CD4-positive, alpha-beta T cell treated with Interferon alpha-2 for 1 hour (primary cell): ENCODE results near the gene MINDY1.

Experiments
- DNase-seq, 2 donors: peaks; one replicate each; pipeline ENCODE4 v3.0.0-alpha.2; 2020 to 2022

MINDY1 gene

DNA sequence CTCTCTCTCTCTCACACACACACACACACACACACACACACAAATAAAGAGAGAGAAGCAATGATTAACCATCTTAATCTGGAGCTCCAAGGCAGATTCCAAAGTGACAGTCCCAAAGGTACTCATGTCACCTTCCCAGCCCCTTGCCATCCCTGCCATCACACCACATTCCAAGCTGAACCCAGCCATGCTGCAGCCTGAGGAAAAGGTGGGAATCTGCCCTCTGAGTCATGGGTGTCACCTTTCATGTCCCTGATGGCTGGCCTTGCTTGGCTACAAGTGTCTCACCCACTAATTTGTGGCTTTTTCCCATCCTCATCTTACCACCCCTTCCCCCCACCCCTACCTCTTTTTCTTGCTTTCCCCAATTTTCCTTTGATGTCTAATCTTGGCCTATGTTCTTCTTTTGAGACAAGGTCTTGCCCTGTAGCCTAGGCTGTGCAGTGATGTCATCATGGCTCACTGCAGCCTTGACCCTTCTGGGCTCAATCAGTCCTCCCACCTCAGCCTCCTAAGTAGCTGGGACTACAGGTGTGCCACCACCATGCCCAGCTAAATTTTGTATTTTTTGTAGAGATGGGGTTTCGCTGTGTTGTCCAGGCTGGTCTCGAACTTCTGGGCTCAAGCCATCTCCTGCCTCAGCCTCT lies 21.4 kb downstream of the MINDY1 start:
- no peak for DNase-seq

DNA sequence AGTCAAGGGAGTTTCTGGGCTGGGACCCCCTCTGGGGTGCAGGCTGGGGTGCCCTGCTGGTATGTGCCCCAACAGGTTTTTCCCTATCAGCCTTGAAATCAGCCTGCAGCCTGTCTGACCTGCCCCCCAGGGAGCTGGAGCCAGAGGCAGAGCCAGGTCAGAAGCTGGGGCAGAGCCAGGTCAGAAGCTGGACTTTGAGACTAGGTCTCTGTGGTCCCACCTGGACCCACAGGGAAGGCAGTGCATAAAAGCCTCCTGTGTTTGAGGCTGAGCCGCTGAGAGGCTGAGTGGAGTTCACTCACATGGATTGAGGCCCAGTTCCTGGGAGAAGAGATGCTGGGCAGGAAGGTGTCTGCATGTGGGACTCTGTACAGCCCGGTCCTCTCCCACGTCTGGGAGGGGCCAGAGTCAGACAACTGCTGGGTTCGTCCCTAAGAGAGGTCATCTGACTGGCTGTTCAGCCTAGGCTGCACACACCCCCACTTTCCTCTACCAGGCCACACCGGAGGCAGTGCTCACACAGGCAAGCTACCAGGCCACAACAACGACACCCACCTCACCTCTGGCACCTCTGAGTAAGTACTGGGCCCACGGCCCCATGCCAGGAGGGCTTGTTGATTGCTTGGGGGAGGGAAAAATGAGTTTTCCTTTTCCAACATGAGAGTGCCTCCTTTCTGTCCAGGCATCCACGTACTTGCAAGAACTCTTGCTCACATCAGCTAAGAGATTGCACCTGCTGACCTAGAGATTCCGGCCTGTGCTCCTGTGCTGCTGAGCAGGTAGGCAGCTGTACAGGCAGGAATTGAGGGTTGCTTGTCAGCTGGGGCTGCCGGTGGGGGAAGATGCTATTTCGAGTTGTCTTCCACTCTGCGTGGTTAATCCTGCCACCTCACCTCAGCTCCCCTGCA lies 24.6 kb downstream of the MINDY1 start, which contains the start of gene ANXA9:
Gene ANXA9, plus strand, starts transcription at position 488 of the 908 bp plus-strand sequence. CDS start 814 bp downstream, outside the sequence.
- no peak for DNase-seq

DNA sequence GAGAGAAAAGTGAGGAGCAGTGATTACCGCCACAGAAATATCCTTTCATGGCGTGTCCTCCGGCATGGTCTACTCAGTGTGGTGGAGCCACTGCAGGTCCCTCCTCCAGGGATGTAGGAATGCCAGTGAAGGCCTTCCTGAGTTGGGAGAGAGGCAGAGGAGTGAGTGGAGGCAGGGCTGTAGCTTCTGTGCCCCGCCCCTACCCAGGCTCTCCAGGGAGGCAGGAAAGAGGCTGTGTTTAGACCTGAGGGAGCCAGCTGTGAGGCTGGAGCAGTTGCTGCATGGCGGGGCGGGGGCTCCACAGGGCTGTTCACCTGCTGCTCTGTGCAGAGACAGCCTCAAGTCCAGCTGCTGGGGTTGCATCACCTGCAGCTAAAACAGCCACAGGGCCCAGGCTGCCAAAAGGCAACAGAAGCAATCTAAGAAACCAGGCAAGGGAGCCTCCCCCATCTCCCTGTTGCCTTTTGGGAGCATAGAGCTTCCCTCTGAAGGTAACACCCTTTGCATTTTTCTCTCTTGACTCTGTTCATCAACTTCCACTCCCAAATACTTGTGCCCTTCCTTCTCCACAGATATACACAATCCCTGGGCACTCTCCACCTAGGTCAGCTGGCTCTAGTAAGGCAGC lies 25.4 kb downstream of the MINDY1 start:
- DNase-seq = no peak

- peak; percentile 86 to 92 for DNase-seq
Observed at GRCh38 chr1:150979092-150980056, 27.3 kb downstream of the MINDY1 start.

- DNase-seq = peak; percentile 82 to 83
Observed at GRCh38 chr1:150976879-150977694, 29.6 kb downstream of the MINDY1 start.

GRCh38 chr1:150976401-150976821 lies 30.3 kb downstream of the MINDY1 start:
- DNase-seq = no peak

DNA sequence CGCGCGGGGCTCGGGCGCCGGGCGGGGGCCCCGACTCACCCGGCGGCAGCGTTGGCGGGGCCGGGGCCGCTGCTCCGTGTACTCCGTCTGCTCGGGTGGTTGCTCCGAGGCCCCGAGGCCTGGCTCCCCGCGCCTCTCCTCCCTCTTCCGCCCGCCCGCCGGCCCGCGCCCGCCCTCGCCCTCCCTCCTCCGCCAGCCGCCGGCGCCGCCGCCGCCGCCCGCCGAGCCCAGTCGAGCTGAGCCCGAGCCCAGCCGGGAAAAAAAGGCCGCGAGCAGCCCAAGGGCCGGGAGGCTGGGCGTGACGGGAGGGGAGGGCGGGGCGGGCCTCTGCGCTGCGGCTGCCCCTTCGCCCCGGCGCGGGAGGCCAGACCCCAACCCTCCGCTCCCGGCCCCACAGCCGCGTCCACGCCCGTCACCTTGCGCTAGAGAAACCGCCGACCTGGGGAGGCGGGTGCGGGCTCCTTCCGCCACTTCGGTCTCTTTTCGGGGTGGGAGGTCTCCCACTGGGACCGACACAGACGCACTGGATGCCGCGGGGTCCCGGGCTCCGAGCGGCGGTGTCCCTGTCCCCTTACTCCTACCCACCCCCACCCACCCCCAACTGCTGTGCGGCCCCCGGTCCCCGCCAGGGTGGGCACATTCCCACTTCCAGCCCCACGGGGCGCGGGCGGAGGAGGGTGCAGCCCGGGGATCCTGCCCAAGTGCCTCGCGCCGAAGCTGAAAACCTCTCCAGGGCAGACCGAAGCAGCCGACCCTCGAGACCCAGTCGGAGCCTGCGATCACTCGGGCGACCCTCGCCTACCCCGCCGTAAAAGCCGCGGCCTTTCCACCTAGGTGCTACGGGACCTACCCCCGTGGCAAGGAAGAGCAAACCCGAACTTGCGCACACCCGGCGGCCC lies 31.9 kb downstream of the MINDY1 start, which contains the start of gene CERS2:
Gene CERS2, minus strand, starts transcription at position 256 of the 899 bp plus-strand sequence. CDS start 5,745 bp downstream, outside the sequence.
- peak; percentile 73 to 85 for DNase-seq

- DNase-seq = peak; percentile 6 to 41
Observed at GRCh38 chr1:150973836-150974579, 32.7 kb downstream of the MINDY1 start.

GRCh38 chr1:150973258-150973835 lies 33.4 kb downstream of the MINDY1 start:
- peak in 1 of 2 donors; percentile 6 for DNase-seq

GRCh38 chr1:150972417-150972940 lies 34.2 kb downstream of the MINDY1 start:
- no peak for DNase-seq

GRCh38 chr1:150971583-150972416 lies 34.9 kb downstream of the MINDY1 start:
- peak in 1 of 2 donors; percentile 16 for DNase-seq

DNA sequence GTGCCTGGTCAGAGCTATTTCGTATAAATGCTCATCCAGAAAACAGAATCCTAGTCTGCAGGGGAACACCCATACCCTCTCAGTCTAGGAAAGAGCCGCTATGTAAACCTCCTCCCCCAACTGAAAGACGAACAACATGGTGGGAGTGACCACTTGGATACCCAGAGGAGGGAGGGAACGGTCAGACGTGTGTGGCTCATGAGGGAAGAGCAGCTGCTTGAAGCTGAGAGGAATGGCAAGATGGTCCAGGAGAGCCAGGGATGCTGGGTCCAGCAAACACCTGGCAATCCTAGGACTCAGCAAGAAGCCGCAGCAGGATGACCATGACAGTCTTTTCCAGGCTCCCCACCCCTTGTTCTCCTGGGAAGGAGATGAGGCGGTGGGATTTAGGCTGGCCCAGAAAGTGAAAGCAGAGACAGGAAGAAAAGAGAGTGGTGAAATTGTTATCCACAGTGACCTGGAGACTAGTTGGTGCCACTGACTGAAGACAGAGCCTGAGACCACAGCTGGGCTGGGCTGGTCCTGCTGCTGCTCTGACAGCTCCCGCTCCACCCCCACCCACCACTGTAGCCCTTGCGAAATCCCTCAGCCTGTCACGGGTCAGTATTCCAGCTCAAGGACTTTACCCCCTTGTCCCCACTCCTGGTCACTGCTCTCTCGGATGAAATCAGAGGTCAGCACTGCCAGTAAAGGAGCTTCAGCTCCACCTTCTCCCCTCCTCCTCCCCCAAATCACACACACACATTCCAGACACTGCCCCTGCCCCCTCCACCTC lies 35.7 kb downstream of the MINDY1 start:
- DNase-seq = no peak

DNA sequence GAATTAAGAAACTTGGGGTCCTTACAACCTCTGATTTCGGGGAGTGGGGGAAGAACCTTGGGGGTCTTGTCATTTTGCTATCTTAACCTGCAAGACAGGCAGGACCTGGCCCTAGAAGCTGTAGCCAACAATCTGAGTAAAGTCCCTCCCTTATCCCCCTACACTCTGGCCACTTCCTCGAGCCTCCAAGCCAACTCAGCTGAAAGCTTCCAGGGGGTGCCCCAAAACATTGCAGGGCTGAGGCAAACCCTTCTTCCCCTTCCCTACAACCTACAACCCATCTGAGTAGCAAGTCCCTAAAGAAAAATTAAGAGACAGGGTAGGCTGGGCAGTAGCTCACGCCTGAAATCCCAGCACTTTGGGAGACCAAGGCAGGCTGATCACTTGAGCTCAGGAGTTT lies 37.1 kb downstream of the MINDY1 start:
- DNase-seq = no peak

DNA sequence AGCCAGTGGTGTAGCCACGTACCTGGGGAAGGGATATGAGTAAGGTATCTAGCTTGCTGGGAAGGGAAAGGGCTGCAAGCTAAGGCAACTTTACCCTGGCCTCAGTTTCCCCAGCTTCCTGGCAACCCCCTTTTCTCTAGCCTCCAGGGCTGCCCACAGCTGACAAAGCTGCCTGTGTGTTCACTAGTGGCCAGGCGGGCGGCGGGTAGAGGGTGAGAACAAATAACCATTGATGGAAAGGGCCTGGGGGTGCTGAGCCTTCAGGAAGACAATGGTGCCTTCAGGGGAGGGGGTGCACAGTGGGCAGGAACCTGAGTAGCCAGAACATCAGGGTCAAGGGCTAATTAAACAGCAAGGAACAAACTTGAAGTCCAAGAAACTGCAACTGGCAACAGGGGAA lies 38.2 kb downstream of the MINDY1 start:
- DNase-seq = no peak

DNA sequence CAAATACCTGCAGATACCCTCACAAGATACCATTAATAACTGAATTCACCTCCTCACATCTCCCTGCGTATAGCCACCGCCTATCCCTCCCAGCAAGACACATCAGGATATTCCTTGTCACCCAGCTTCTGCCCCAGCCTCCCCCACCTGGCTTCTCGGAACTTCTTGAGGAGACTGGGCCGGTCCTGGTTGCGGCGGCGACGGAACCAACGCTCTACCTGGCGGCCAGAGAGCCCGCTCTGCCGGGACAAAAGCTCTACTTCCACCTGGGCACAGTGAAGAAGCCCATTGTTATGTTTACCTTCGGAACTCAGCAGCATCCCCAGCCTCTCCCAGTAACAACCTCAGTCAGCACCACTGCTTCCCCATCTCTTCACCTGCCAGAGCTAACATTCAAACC lies 38.8 kb downstream of the MINDY1 start:
- no peak for DNase-seq

DNA sequence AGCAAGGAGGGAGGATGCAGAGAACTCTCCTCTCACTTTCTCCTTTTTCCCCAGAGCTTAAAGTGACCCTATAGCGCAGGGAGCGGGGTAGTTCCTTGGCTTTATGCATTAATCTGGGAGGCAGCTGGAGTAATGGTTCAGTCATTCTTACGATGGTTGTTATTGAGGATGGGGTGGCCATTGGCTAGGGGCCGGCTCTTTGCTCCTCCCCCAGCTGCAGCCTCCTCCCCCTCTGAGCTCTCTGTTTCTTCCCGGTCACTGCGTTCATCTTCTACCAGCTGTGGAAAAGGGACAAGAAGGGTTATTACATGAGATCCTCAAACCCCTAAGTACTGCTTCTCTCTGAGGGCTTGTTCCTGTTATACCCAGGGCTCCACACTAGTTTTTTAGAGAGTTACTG lies 40.7 kb downstream of the MINDY1 start:
- no peak for DNase-seq

GRCh38 chr1:150965605-150966004 lies 41.1 kb downstream of the MINDY1 start:
- no peak for DNase-seq
